ENCODE results near the gene CX3CL1. TPM values are rescaled to one million over a fixed set of nuclear protein-coding genes. Genes with fewer than 3 reads are reported as not detected.

The CX3CL1 gene
- total and polyA plus RNA-seq, 7 donors, result 3.3 to 13.5 (median 6.2) TPM

GRCh38 chr16:57427307-57427706, 55.0 kb downstream of the CX3CL1 start:
- no peak for ATAC-seq

GRCh38 chr16:57427824-57428223, 55.5 kb downstream of the CX3CL1 start:
- H3K4me3 ChIP-seq, result no peak overlapping the region
- DNase-seq, result no peak
- ATAC-seq, result peak in 3 of 4 donors; percentile 58 to 74 (median 60)
- peaks cover 4% of the 10 kb centered on the region for H3K4me1 ChIP-seq
- TF ChIP-seq CTCF (IDR thresholded peaks at IDR 0.05), result no peak
- no peak overlapping the region for H3K27ac ChIP-seq
- H3K9me3 ChIP-seq, result no peaks in the 10 kb centered on the region
- peaks cover 7 to 63% of the 10 kb centered on the region in 2 donors for H3K36me3 ChIP-seq (ENCODE audit: insufficient read depth in 1 of 2, low read depth in 1 of 2)
- no peaks in the 10 kb centered on the region for H3K27me3 ChIP-seq (ENCODE audit: insufficient read depth in 3 of 3, low read length in 2 of 3)
- intact Hi-C loops (cut with DNase I), result no loop called here

More at GRCh38 chr16:57427307-57427706, 55.0 kb downstream of the CX3CL1 start:
- no peak overlapping the region for H3K4me3 ChIP-seq
- DNase-seq, result no peak
- no peak overlapping the region for H3K27ac ChIP-seq
- peaks cover 5% of the 10 kb centered on the region for H3K4me1 ChIP-seq
- no peak for TF ChIP-seq CTCF (IDR thresholded peaks at IDR 0.05)
- H3K9me3 ChIP-seq, result no peaks in the 10 kb centered on the region
- intact Hi-C loops (cut with DNase I), result no loop called here
- peaks cover 4 to 58% of the 10 kb centered on the region in 2 donors for H3K36me3 ChIP-seq (ENCODE audit: insufficient read depth in 1 of 2, low read depth in 1 of 2)
- H3K27me3 ChIP-seq (ENCODE audit: insufficient read depth in 3 of 3, low read length in 2 of 3), result no peaks in the 10 kb centered on the region
- WGBS, 3 donors, result 64 to 74% (median 65%) methylated on average over 8 of the region's 8 CpGs

GRCh38 chr16:57430955-57431354, 58.7 kb downstream of the CX3CL1 start:
- no peaks in the 10 kb centered on the region for H3K9me3 ChIP-seq
- H3K27me3 ChIP-seq (ENCODE audit: insufficient read depth in 3 of 3, low read length in 2 of 3), result no peaks in the 10 kb centered on the region
- intact Hi-C loops (cut with DNase I), result no loop called here
- TF ChIP-seq CTCF (IDR thresholded peaks at IDR 0.05), result no peak
- H3K4me3 ChIP-seq, result no peak overlapping the region
- no peak for ATAC-seq
- 79 to 89% (median 80%) methylated on average over 5 of the region's 5 CpGs for WGBS, 3 donors
- peaks cover 20 to 94% of the 10 kb centered on the region in 2 donors for H3K36me3 ChIP-seq (ENCODE audit: insufficient read depth in 1 of 2, low read depth in 1 of 2)
- no peak for DNase-seq
- H3K27ac ChIP-seq, result no peak overlapping the region
- H3K4me1 ChIP-seq, result no peaks in the 10 kb centered on the region

GRCh38 chr16:57432505-57432904, 60.2 kb downstream of the CX3CL1 start:
- TF ChIP-seq CTCF (IDR thresholded peaks at IDR 0.05), result no peak
- Histone ChIP-seq H3K4me1 (no peaks in the 10 kb centered on the region), H3K27me3 (ENCODE audit: insufficient read depth in 3 of 3, low read length in 2 of 3) (no peaks in the 10 kb centered on the region), H3K36me3 (ENCODE audit: insufficient read depth in 1 of 2, low read depth in 1 of 2) (peaks cover 25 to 98% of the 10 kb centered on the region in 2 donors), H3K9me3 (no peaks in the 10 kb centered on the region), H3K27ac (no peak overlapping the region), H3K4me3 (no peak overlapping the region)
- WGBS, 3 donors, result 86 to 96% (median 92%) methylated on average over 2 of the region's 2 CpGs
- ATAC-seq (no peak), DNase-seq (no peak)
- intact Hi-C loops (cut with DNase I), result no loop called here

GRCh38 chr16:57432989-57433388, 60.7 kb downstream of the CX3CL1 start:
- ATAC-seq, result no peak
- intact Hi-C loops (cut with DNase I), result no loop called here

More at GRCh38 chr16:57432989-57433388, 60.7 kb downstream of the CX3CL1 start:
- H3K4me1 ChIP-seq, result no peaks in the 10 kb centered on the region
- no peak for DNase-seq
- H3K27me3 ChIP-seq (ENCODE audit: insufficient read depth in 3 of 3, low read length in 2 of 3), result no peaks in the 10 kb centered on the region
- no peak for TF ChIP-seq CTCF (IDR thresholded peaks at IDR 0.05)
- peaks cover 25 to 98% of the 10 kb centered on the region in 2 donors for H3K36me3 ChIP-seq (ENCODE audit: insufficient read depth in 1 of 2, low read depth in 1 of 2)
- no peak overlapping the region for H3K4me3 ChIP-seq
- H3K9me3 ChIP-seq, result no peaks in the 10 kb centered on the region
- WGBS, 3 donors, result 79 to 89% (median 86%) methylated on average over 3 of the region's 3 CpGs
- H3K27ac ChIP-seq, result no peak overlapping the region

Measured in psoas muscle (tissue), 8 donors.